SK-N-SH (cell line): Measurements from ENCODE around the gene C17orf67. TPM values are rescaled to one million over a fixed set of nuclear protein-coding genes. Genes with fewer than 3 reads are reported as not detected.
A peak's percentile ranks its signal among the peaks of the same experiment; 100 is the strongest.

Experiments
- CTCF ChIA-PET: fragments of 300-600, 350-600 bp; formaldehyde crosslinking; extraction: SDS; loops from one replicate; lab custom pipeline; 2021; lab: Yijun Ruan, JAX
- POLR2A ChIA-PET: fragments of 350-600 bp; sonication (Branson Sonifier 250); formaldehyde crosslinking; extraction: SDS; loops from one replicate; lab custom pipeline; 2020; ENCODE audit warnings: antibody characterized with exemption, inconsistent platforms; lab: Yijun Ruan, JAX
- DNase-seq: peaks from one replicate; pipeline ENCODE4 v3.0.0; 2012
- H2AFZ ChIP-seq: fragments of 200-600 bp; sonication (generic); 2 replicates; pipeline ENCODE4 v1.8.1; 2016; ENCODE audit warnings: antibody characterized with exemption, mild to moderate bottlenecking, low read depth
- H3F3A ChIP-seq: fragments of 200-600 bp; sonication (generic); replicated peaks from 2 replicates; pipeline ENCODE3; 2016; ENCODE audit warnings: antibody characterized with exemption, mild to moderate bottlenecking; ENCODE audit not compliant: insufficient read depth
- H3K27ac ChIP-seq, 2 experiments: fragments of 200-500 bp in 1 of 2; fragments of 200-600 bp in 1 of 2; sonication (Bioruptor generic) in 1 of 2; sonication (generic), shearing (Covaris generic) in 1 of 2; 2 replicates each; pipeline versions ENCODE4 v1.5.1 to v1.6.1; 2014 to 2016; ENCODE audit warnings: low read depth in 2 of 2, inconsistent platforms in 1 of 2, low read length in 1 of 2, mild to moderate bottlenecking in 1 of 2, mixed read lengths in 1 of 2
- H3K27me3 ChIP-seq: fragments of 200-600 bp; sonication (generic), shearing (Covaris generic); 2 replicates; pipeline ENCODE4 v1.6.1; 2016; ENCODE audit warnings: mixed run types; ENCODE audit not compliant: insufficient read depth
- H3K36me3 ChIP-seq, 2 experiments: fragments of 200-500 bp in 1 of 2; fragments of 200-600 bp in 1 of 2; sonication (Bioruptor generic) in 1 of 2; sonication (generic) in 1 of 2; replicated peaks in 1 of 2; 2 replicates each; pipeline versions ENCODE3 to v1.5.1; 2014 to 2016; ENCODE audit warnings: low read length in 1 of 2, mild to moderate bottlenecking in 1 of 2; ENCODE audit not compliant: insufficient read depth in 2 of 2, control insufficient read depth in 1 of 2
- H3K4me1 ChIP-seq, 2 experiments: fragments of 200-500 bp in 1 of 2; fragments of 200-600 bp in 1 of 2; sonication (Bioruptor generic) in 1 of 2; sonication (generic), shearing (Covaris generic) in 1 of 2; 2 replicates each; pipeline versions ENCODE4 v1.5.1 to v1.6.1; 2014 to 2016; ENCODE audit warnings: low read depth in 1 of 2, low read length in 1 of 2, mixed run types in 1 of 2; ENCODE audit not compliant: insufficient read depth in 2 of 2, control insufficient read depth in 1 of 2
- H3K4me2 ChIP-seq: fragments of 200-600 bp; sonication (generic), shearing (Covaris generic); 2 replicates; pipeline ENCODE4 v1.6.1; 2017; ENCODE audit warnings: mixed run types
- H3K4me3 ChIP-seq, 2 experiments: fragments of 200-500 bp in 1 of 2; fragments of 200-600 bp in 1 of 2; sonication (Bioruptor generic) in 1 of 2; sonication (generic), shearing (Covaris generic) in 1 of 2; 2 replicates each; pipeline versions ENCODE4 v1.5.1 to v1.8.1; 2014 to 2016; ENCODE audit warnings: low read depth in 2 of 2, inconsistent platforms in 1 of 2, low read length in 1 of 2, mild to moderate bottlenecking in 1 of 2, mixed read lengths in 1 of 2, moderate library complexity in 1 of 2
- H3K79me2 ChIP-seq: fragments of 200-600 bp; sonication (generic); 2 replicates; pipeline ENCODE4 v1.8.1; 2017; ENCODE audit warnings: mild to moderate bottlenecking; ENCODE audit not compliant: insufficient read depth
- H3K9ac ChIP-seq: fragments of 200-600 bp; sonication (generic); 2 replicates; pipeline ENCODE4 v1.6.1; 2017; ENCODE audit warnings: mixed run types
- H3K9me2 ChIP-seq: fragments of 200-600 bp; sonication (generic); 2 replicates; pipeline ENCODE4 v1.6.1; 2017; ENCODE audit warnings: mixed run types
- H3K9me3 ChIP-seq: fragments of 200-600 bp; sonication (generic); 2 replicates; pipeline ENCODE4 v1.6.1; 2017; ENCODE audit warnings: mixed run types, mild to moderate bottlenecking, moderate library complexity
- H4K20me1 ChIP-seq: fragments of 200-600 bp; sonication (generic); 2 replicates; pipeline ENCODE4 v1.6.1; 2017; ENCODE audit warnings: mild to moderate bottlenecking, mixed run types; ENCODE audit not compliant: insufficient read depth
- ELF1 ChIP-seq: IDR thresholded peaks from 2 replicates; pipeline ENCODE4 v1.4.0; 2012
- FOXM1 ChIP-seq: IDR thresholded peaks from 2 replicates; pipeline ENCODE4 v1.4.0; 2012; ENCODE audit warnings: low read depth, mild to moderate bottlenecking
- GATA2 ChIP-seq: sonication (generic); formaldehyde crosslinking; IDR thresholded peaks from 2 replicates; pipeline ENCODE4 v1.5.0; 2020; ENCODE audit warnings: mild to moderate bottlenecking, missing genetic modification reagents
- JUND ChIP-seq: IDR thresholded peaks from 2 replicates; pipeline ENCODE4 v1.4.0; 2012
- NFIC ChIP-seq: IDR thresholded peaks from 2 replicates; pipeline ENCODE4 v1.4.0; 2012; ENCODE audit warnings: borderline replicate concordance
- NRF1 ChIP-seq: IDR thresholded peaks from 2 replicates; pipeline ENCODE4 v1.6.1; 2012; ENCODE audit warnings: low read depth, mild to moderate bottlenecking, low read length
- PBX3 ChIP-seq: IDR thresholded peaks from 2 replicates; pipeline ENCODE4; 2012
- RAD21 ChIP-seq: IDR thresholded peaks from 2 replicates; pipeline ENCODE4 v1.6.1; 2012; ENCODE audit warnings: mild to moderate bottlenecking, low read length
- RCOR1 ChIP-seq: fragments of 150-350 bp; IDR thresholded peaks from 2 replicates; pipeline ENCODE4 v1.6.1; 2017; ENCODE audit warnings: antibody characterized with exemption, low read length
- REST ChIP-seq: IDR thresholded peaks from 2 replicates; pipeline ENCODE4 v1.6.1; 2012; ENCODE audit warnings: mild to moderate bottlenecking, low read depth, low read length, moderate library complexity
- RFX5 ChIP-seq: IDR thresholded peaks from 2 replicates; pipeline ENCODE4 v1.6.1; 2012; ENCODE audit warnings: mild to moderate bottlenecking, improper control_type of control experiment, low read length
- TAF1 ChIP-seq: IDR thresholded peaks from 2 replicates; pipeline ENCODE4 v1.6.1; 2012; ENCODE audit warnings: low read depth, mild to moderate bottlenecking, low read length, moderate library complexity, borderline replicate concordance
- TCF12 ChIP-seq: IDR thresholded peaks from 2 replicates; pipeline ENCODE4 v1.4.0; 2012
- WGBS: methylation state at CpG from one replicate; pipeline ENCODE4 v1.1.6; 2017; ENCODE audit warnings: low lambda C conversion rate; 5-methylcytosine and 5-hydroxymethylcytosine counted together
- polyA plus RNA-seq, 3 experiments: library from polyadenylated mRNA; depleted of rRNA; stranded (reverse); fragments of >200 nt; gene quantifications; 2 replicates each; pipeline ENCODE4 v1.2.3, GENCODE V29; 2012

Gene C17orf67
- polyA plus RNA-seq, 1 of the 3 experiments (the other 2 are of a cell fraction) = 1.7 TPM

GRCh38 chr17:56870081-56870651 lies 36.4 kb upstream of the C17orf67 start (continued):
- TF ChIP-seq GATA2 = no peak
- TF ChIP-seq RCOR1 = no peak
- no peak for TF ChIP-seq TCF12
- no peak for TF ChIP-seq RFX5

- POLR2A ChIA-PET = interaction anchor here (0.8 kb wide), 1 partner anchor 13 kb away, joined by 3 read pairs; no protein-coding TSS in a partner anchor
- Histone ChIP-seq H3K4me3 (no peak overlapping the region), H2AFZ (no peak overlapping the region), H4K20me1 (no peaks in the 10 kb centered on the region), H3K9me3 (no peaks in the 10 kb centered on the region), H3F3A (peaks cover 24% of the 10 kb centered on the region), H3K27ac (peak overlapping the region in 1 of 2 experiments; percentile 59; a peak in 1 of 4 replicates), H3K9me2 (no peaks in the 10 kb centered on the region), H3K9ac (no peak overlapping the region), H3K4me1 (peaks cover 0 to 5% of the 10 kb centered on the region in 2 experiments; a peak in 2 of 4 replicates), H3K79me2 (no peaks in the 10 kb centered on the region), H3K4me2 (no peak overlapping the region), H3K36me3 (peaks cover 10 to 18% of the 10 kb centered on the region in 2 experiments), H3K27me3 (no peaks in the 10 kb centered on the region)
- TF ChIP-seq ELF1 (no peak), JUND (no peak), RAD21 (no peak), FOXM1 (no peak), NFIC (no peak), NRF1 (no peak), REST (no peak), PBX3 (no peak), TAF1 (no peak)
- CTCF ChIA-PET = interaction anchor here (1.1 to 1.4 kb wide), 2 partner anchors 13 to 49 kb away, joined by 4 to 5 read pairs; no protein-coding TSS in a partner anchor
- DNase-seq = no peak
- 96% methylated on average over 3 of the region's 3 CpGs for WGBS
Measured at GRCh38 chr17:56868716-56869115, 35.0 kb upstream of the C17orf67 start.
